Esophagus squamous epithelium (tissue), 4 donors: ENCODE data around the gene MEIS2.

Experiments used
- CTCF ChIP-seq, 6 experiments: fragments of 450-650 bp in 4 of 6; fragments of 200-600 bp in 2 of 6; sonication (generic) in 2 of 6; IDR thresholded peaks; one replicate each; pipeline ENCODE4 v1.5.1; 2016 to 2019; ENCODE audit warnings: antibody characterized with exemption in 6 of 6, mild to moderate bottlenecking in 4 of 6, moderate library complexity in 4 of 6
- POLR2A ChIP-seq, 4 donors: fragments of 450-650 bp; IDR thresholded peaks; one replicate each; pipeline ENCODE4 v1.6.1; 2017; ENCODE audit warnings: antibody characterized with exemption in 4 of 4, mild to moderate bottlenecking in 4 of 4, moderate library complexity in 3 of 4

- TF ChIP-seq CTCF (IDR thresholded peaks at IDR 0.05) (no peak), POLR2A (IDR thresholded peaks at IDR 0.05) (no peak)
Observed at GRCh38 chr15:36911322-36911944, 188.9 kb downstream of the MEIS2 start.
